H9 (cell line): ENCODE measurements around the gene GSTK1. TPM values are rescaled to one million over a fixed set of nuclear protein-coding genes. Genes with fewer than 3 reads are reported as not detected.

Experiments used
- DNase-seq: peaks from one replicate; pipeline ENCODE4 v3.0.0-alpha.2; 2017
- H2AFZ ChIP-seq: one replicate; pipeline ENCODE4 v1.6.1; 2013; ENCODE audit warnings: mild to moderate bottlenecking, low read length, control low read depth, moderate library complexity
- H2AK5ac ChIP-seq: 2 replicates; pipeline ENCODE4 v1.6.1; 2013; ENCODE audit warnings: low read length, control low read depth, mixed read lengths; ENCODE audit not compliant: insufficient read length
- H2BK120ac ChIP-seq: one replicate; pipeline ENCODE4 v1.6.1; 2013; ENCODE audit warnings: low read depth, mild to moderate bottlenecking, low read length, control low read depth, inconsistent platforms; ENCODE audit not compliant: poor library complexity, severe bottlenecking
- H2BK12ac ChIP-seq: 2 replicates; pipeline ENCODE4 v1.6.1; 2013; ENCODE audit warnings: low read length, control low read depth, mixed read lengths, low read depth; ENCODE audit not compliant: insufficient read length
- H2BK15ac ChIP-seq: 2 replicates; pipeline ENCODE4 v1.6.1; 2013; ENCODE audit warnings: low read depth, low read length, control low read depth
- H2BK20ac ChIP-seq: one replicate; pipeline ENCODE4 v1.6.1; 2013; ENCODE audit warnings: low read depth, mild to moderate bottlenecking, low read length, control low read depth, inconsistent platforms; ENCODE audit not compliant: poor library complexity, severe bottlenecking
- H2BK5ac ChIP-seq: 2 replicates; pipeline ENCODE4 v1.6.1; 2013; ENCODE audit warnings: low read length, control low read depth, mixed read lengths; ENCODE audit not compliant: insufficient read length
- H3K14ac ChIP-seq: 2 replicates; pipeline ENCODE4 v1.6.1; 2013; ENCODE audit warnings: low read length, control low read depth; ENCODE audit not compliant: insufficient read depth
- H3K18ac ChIP-seq: 2 replicates; pipeline ENCODE4 v1.6.1; 2013; ENCODE audit warnings: low read depth, mild to moderate bottlenecking, mixed read lengths, low read length, control low read depth; ENCODE audit not compliant: insufficient read length
- H3K23ac ChIP-seq: 2 replicates; pipeline ENCODE4 v1.6.1; 2013; ENCODE audit warnings: low read length, control low read depth, mixed read lengths, low read depth; ENCODE audit not compliant: insufficient read length
- H3K23me2 ChIP-seq: 2 replicates; pipeline ENCODE4 v1.6.1; 2013; ENCODE audit warnings: low read depth, mild to moderate bottlenecking, mixed read lengths, low read length, control low read depth; ENCODE audit not compliant: insufficient read length, poor library complexity, severe bottlenecking
- H3K27ac ChIP-seq: 2 replicates; pipeline ENCODE4 v1.5.1; 2013; ENCODE audit warnings: low read length, control low read depth, mixed read lengths, low read depth; ENCODE audit not compliant: insufficient read length
- H3K27me3 ChIP-seq: 2 replicates; pipeline ENCODE4 v1.6.1; 2013; ENCODE audit warnings: low read length, control low read depth, inconsistent platforms; ENCODE audit not compliant: insufficient read depth
- H3K4ac ChIP-seq: 2 replicates; pipeline ENCODE4 v1.6.1; 2013; ENCODE audit warnings: low read depth, mild to moderate bottlenecking, control low read depth, inconsistent platforms, low read length, moderate library complexity
- H3K4me1 ChIP-seq: 2 replicates; pipeline ENCODE4 v1.6.1; 2013; ENCODE audit warnings: low read length, control low read depth, inconsistent platforms; ENCODE audit not compliant: insufficient read depth
- H3K4me2 ChIP-seq: 2 replicates; pipeline ENCODE4 v1.6.1; 2013; ENCODE audit warnings: low read length, control low read depth, mixed read lengths; ENCODE audit not compliant: insufficient read length, insufficient read depth
- H3K56ac ChIP-seq: 2 replicates; pipeline ENCODE4 v1.6.1; 2013; ENCODE audit warnings: low read depth, mild to moderate bottlenecking, mixed read lengths, low read length, control low read depth; ENCODE audit not compliant: insufficient read length
- H3K79me1 ChIP-seq: 2 replicates; pipeline ENCODE4 v1.6.1; 2013; ENCODE audit warnings: low read depth, mild to moderate bottlenecking, moderate library complexity, low read length, control low read depth, inconsistent platforms; ENCODE audit not compliant: insufficient read depth, poor library complexity, severe bottlenecking
- H3K79me2 ChIP-seq: 2 replicates; pipeline ENCODE4 v1.6.1; 2013; ENCODE audit warnings: low read length, control low read depth, inconsistent platforms; ENCODE audit not compliant: insufficient read depth
- H3K9ac ChIP-seq: 2 replicates; pipeline ENCODE4 v1.6.1; 2013; ENCODE audit warnings: low read length, control low read depth, mixed read lengths; ENCODE audit not compliant: insufficient read length; ENCODE audit errors: extremely low read depth
- H3K9me3 ChIP-seq: one replicate; pipeline ENCODE4 v1.6.1; 2013; ENCODE audit warnings: low read depth, low read length, inconsistent platforms; ENCODE audit not compliant: control insufficient read depth
- H3T11ph ChIP-seq: one replicate; pipeline ENCODE4 v1.6.1; 2013; ENCODE audit warnings: mild to moderate bottlenecking, low read length, control low read depth, inconsistent platforms
- H4K20me1 ChIP-seq: one replicate; pipeline ENCODE4 v1.6.1; 2013; ENCODE audit not compliant: control insufficient read depth, insufficient read length, insufficient read depth
- H4K5ac ChIP-seq: 2 replicates; pipeline ENCODE4 v1.6.1; 2013; ENCODE audit warnings: low read depth, mild to moderate bottlenecking, mixed read lengths, low read length, control low read depth; ENCODE audit not compliant: insufficient read length
- H4K8ac ChIP-seq: replicated peaks from 2 replicates; pipeline ENCODE4 v1.6.1; 2013; ENCODE audit warnings: low read length, control low read depth, mixed read lengths, low read depth; ENCODE audit not compliant: insufficient read length
- H4K91ac ChIP-seq: 2 replicates; pipeline ENCODE4 v1.6.1; 2013; ENCODE audit warnings: low read depth, mild to moderate bottlenecking, moderate library complexity, mixed read lengths, low read length, control low read depth; ENCODE audit not compliant: insufficient read length
- H3K27ac Mint-ChIP-seq, 3 experiments: 2 replicates in 2 of 3; 3 replicates in 1 of 3; pipeline ENCODE4 v1.8.0; 2020 to 2021; ENCODE audit warnings: mixed read lengths in 3 of 3, mild to moderate bottlenecking in 1 of 3, moderate library complexity in 1 of 3
- H3K27me3 Mint-ChIP-seq: 2 replicates; pipeline ENCODE4 v1.8.0; 2021; ENCODE audit warnings: low read depth, mild to moderate bottlenecking, moderate library complexity, mixed read lengths
- H3K36me3 Mint-ChIP-seq, 3 experiments: 2 replicates in 2 of 3; 3 replicates in 1 of 3; pipeline ENCODE4 v1.8.0; 2020 to 2021; ENCODE audit warnings: low read depth in 3 of 3, mixed read lengths in 3 of 3; ENCODE audit not compliant: insufficient read depth in 1 of 3
- H3K4me1 Mint-ChIP-seq, 2 experiments: 2 replicates each; pipeline ENCODE4 v1.8.0; 2020; ENCODE audit warnings: mixed read lengths in 2 of 2
- H3K4me3 Mint-ChIP-seq, 2 experiments: 2 replicates in 1 of 2; 3 replicates in 1 of 2; pipeline ENCODE4 v1.8.0; 2020 to 2021; ENCODE audit warnings: mild to moderate bottlenecking in 2 of 2, mixed read lengths in 2 of 2, moderate library complexity in 1 of 2
- H3K9me3 Mint-ChIP-seq, 2 experiments: 2 replicates in 1 of 2; 3 replicates in 1 of 2; pipeline ENCODE4 v1.8.0; 2020; ENCODE audit warnings: mild to moderate bottlenecking in 2 of 2, mixed read lengths in 2 of 2, moderate library complexity in 1 of 2
- CTCF ChIP-seq: fragments of 200-600 bp; sonication (generic); conservative IDR thresholded peaks from 3 replicates; pipeline ENCODE4 v1.8.0; 2021; ENCODE audit warnings: antibody characterized with exemption, mild to moderate bottlenecking
- WGBS: extraction: QIAGEN DNeasy Blood & Tissue Kit; methylation state at CpG from one replicate; pipeline ENCODE4 v1.1.7; 2013; ENCODE audit warnings: missing lambda C conversion rate, low lambda C conversion rate, mixed read lengths; ENCODE audit not compliant: insufficient read length; ENCODE audit errors: extremely low coverage; 5-methylcytosine and 5-hydroxymethylcytosine counted together
- total RNA-seq: library from RNA; stranded (reverse); gene quantifications from 2 replicates; pipeline ENCODE4 v1.2.1, GENCODE V29; 2021

The GSTK1 gene
- total RNA-seq, 1 experiment from 2014 or later, result 36.1 TPM

GRCh38 chr7:143234533-143234875 is 28.7 kb upstream of the GSTK1 start:
- H2BK20ac ChIP-seq, result no peak overlapping the region
- no peak overlapping the region for H4K8ac ChIP-seq
- peaks cover under 1% of the 10 kb centered on the region for H3K4me1 ChIP-seq
- peaks cover 0 to 7% (median 0%) of the 10 kb centered on the region in 3 experiments; a peak in 4 of 7 replicates for H3K36me3 Mint-ChIP-seq
- no peak overlapping the region for H2AK5ac ChIP-seq
- no peak overlapping the region for H4K5ac ChIP-seq
- peaks cover 0 to 3% of the 10 kb centered on the region in 2 experiments; a peak in 1 of 4 replicates for H3K4me1 Mint-ChIP-seq
- H3K56ac ChIP-seq, result no peak overlapping the region
- H3K4ac ChIP-seq, result no peak overlapping the region
- H2BK12ac ChIP-seq, result no peak overlapping the region
- H2BK5ac ChIP-seq, result no peak overlapping the region
- no peak for TF ChIP-seq CTCF
- no peak overlapping the region for H3K4me2 ChIP-seq
- H4K20me1 ChIP-seq, result no peaks in the 10 kb centered on the region
- no peak overlapping the region for H3K9ac ChIP-seq
- no peaks in the 10 kb centered on the region for H3K79me2 ChIP-seq
- H3K14ac ChIP-seq, result no peak overlapping the region
- H2AFZ ChIP-seq, result no peak overlapping the region
- H3K27me3 Mint-ChIP-seq, result peaks cover 8% of the 10 kb centered on the region
- H3K27ac ChIP-seq, result no peak overlapping the region
- H4K91ac ChIP-seq, result no peak overlapping the region
- peaks cover 15 to 17% of the 10 kb centered on the region in 2 experiments for H3K9me3 Mint-ChIP-seq
- no peak overlapping the region for H3T11ph ChIP-seq
- WGBS, result no CpG with 5 or more reads among the region's 3 CpGs
- no peak overlapping the region for H2BK15ac ChIP-seq
- H3K4me3 Mint-ChIP-seq, result no peak overlapping the region
- DNase-seq, result no peak
- H3K27ac Mint-ChIP-seq, result no peak overlapping the region
- no peak overlapping the region for H3K23ac ChIP-seq
- no peaks in the 10 kb centered on the region for H3K23me2 ChIP-seq
- H3K79me1 ChIP-seq, result no peaks in the 10 kb centered on the region
- no peaks in the 10 kb centered on the region for H3K27me3 ChIP-seq
- no peak overlapping the region for H2BK120ac ChIP-seq
- no peaks in the 10 kb centered on the region for H3K9me3 ChIP-seq
- no peak overlapping the region for H3K18ac ChIP-seq
